Prostate gland (tissue), 2 donors: ENCODE measurements around the gene LEO1. TPM values are rescaled to one million over a fixed set of nuclear protein-coding genes. Genes with fewer than 3 reads are reported as not detected.
A peak's percentile ranks its signal among the peaks of the same experiment; 100 is the strongest.
"Not testable (repeated sequence)": the region's sequence is repeated elsewhere in the genome, so short reads cannot be mapped to it uniquely, and the experiment has no call there.

Source experiments
- DNase-seq: peaks from one replicate; pipeline ENCODE4 v3.0.0-alpha.2; 2019; ENCODE audit warnings: low spot score
- H3K27ac ChIP-seq, 2 donors: fragments of 200-600 bp; sonication (generic); 2 replicates each; pipeline ENCODE4 v1.5.1; 2017 to 2019
- H3K27me3 ChIP-seq: fragments of 200-600 bp; sonication (generic); replicated peaks from 2 replicates; pipeline ENCODE4 v1.5.1; 2019; ENCODE audit not compliant: insufficient read depth
- H3K36me3 ChIP-seq, 2 donors: fragments of 200-600 bp; sonication (generic); 1 replicate in 1 of 2; 2 replicates in 1 of 2; pipeline versions ENCODE4 v1.5.1 to v1.8.1; 2017 to 2019
- H3K4me1 ChIP-seq: fragments of 200-600 bp; sonication (generic); replicated peaks from 2 replicates; pipeline ENCODE4 v1.5.1; 2019
- H3K4me3 ChIP-seq, 2 donors: fragments of 200-600 bp; sonication (generic); 2 replicates each; pipeline ENCODE4 v1.5.1; 2017 to 2019
- H3K9me3 ChIP-seq: fragments of 200-600 bp; sonication (generic); 2 replicates; pipeline ENCODE4 v1.5.1; 2017
- CTCF ChIP-seq, 4 experiments: fragments of 200-600 bp in 2 of 4; fragments of 450-650 bp in 2 of 4; sonication (generic) in 2 of 4; IDR thresholded peaks; 1 replicate in 3 of 4; 2 replicates in 1 of 4; pipeline ENCODE4 v1.5.1; 2016 to 2019; ENCODE audit warnings: antibody characterized with exemption in 4 of 4, mild to moderate bottlenecking in 2 of 4, moderate library complexity in 2 of 4
- POLR2A ChIP-seq: fragments of 450-650 bp; IDR thresholded peaks from one replicate; pipeline ENCODE4 v1.6.1; 2016; ENCODE audit warnings: antibody characterized with exemption, mild to moderate bottlenecking
- POLR2AphosphoS5 ChIP-seq: sonication (generic); formaldehyde crosslinking; IDR thresholded peaks from one replicate; pipeline ENCODE4 v1.6.1; 2017; ENCODE audit warnings: antibody characterized with exemption
- WGBS: methylation state at CpG from one replicate; pipeline ENCODE4 v1.1.5; 2018; 5-methylcytosine and 5-hydroxymethylcytosine counted together
- intact Hi-C: fragments of 100-400 bp; cut with DNase I; formaldehyde crosslinking; loops from one replicate; pipeline ENCODE4 v1.14.2; 2022
- total RNA-seq, 2 donors: library from RNA; depleted of rRNA; stranded (reverse); fragments of >200 nt; gene quantifications; one replicate each; pipeline ENCODE4 v1.1.0, GENCODE V29; 2016

LEO1 gene
- total RNA-seq, 2 donors from 2014 or later, result 14.4 to 24.2 TPM

GRCh38 chr15:52006702-52007340 lies 35.2 kb upstream of the LEO1 start:
- peak overlapping the region in 1 of 2 donors; percentile 62 for H3K27ac ChIP-seq
- no peak overlapping the region for H3K4me3 ChIP-seq
- H3K27me3 ChIP-seq, result no peaks in the 10 kb centered on the region
- H3K36me3 ChIP-seq, result no peaks in the 10 kb centered on the region
- H3K4me1 ChIP-seq, result peaks cover 8% of the 10 kb centered on the region
- intact Hi-C loops, result no loop called here
- WGBS, result 81% methylated on average over 3 of the region's 3 CpGs
- H3K9me3 ChIP-seq, result no peaks in the 10 kb centered on the region
- no peak for DNase-seq
- TF ChIP-seq CTCF (IDR thresholded peaks at IDR 0.05) (no peak), POLR2AphosphoS5 (no peak), POLR2A (no peak)

- Histone ChIP-seq H3K4me3 (no peak overlapping the region), H3K27ac (peak overlapping the region in 1 of 2 donors; percentile 62), H3K27me3 (no peaks in the 10 kb centered on the region), H3K9me3 (no peaks in the 10 kb centered on the region), H3K36me3 (no peaks in the 10 kb centered on the region), H3K4me1 (peaks cover under 1% of the 10 kb centered on the region)
- WGBS, result 78% methylated on average over 5 of the region's 5 CpGs
- DNase-seq, result no peak
- intact Hi-C loops, result no loop called here
- TF ChIP-seq POLR2A, result no peak
Observed at GRCh38 chr15:52005748-52006701, 34.4 kb upstream of the LEO1 start.

GRCh38 chr15:52004806-52005205 lies 33.2 kb upstream of the LEO1 start:
- no peak overlapping the region for H3K4me3 ChIP-seq
- H3K27ac ChIP-seq, result no peak overlapping the region
- 65% methylated on average over 6 of the region's 6 CpGs for WGBS
- H3K9me3 ChIP-seq, result no peaks in the 10 kb centered on the region
- H3K27me3 ChIP-seq, result no peaks in the 10 kb centered on the region
- TF ChIP-seq POLR2A, result no peak
- TF ChIP-seq POLR2AphosphoS5, result no peak
- TF ChIP-seq CTCF (IDR thresholded peaks at IDR 0.05), result no peak
- no peak for DNase-seq
- H3K36me3 ChIP-seq, result no peaks in the 10 kb centered on the region
- intact Hi-C loops, result no loop called here
- no peaks in the 10 kb centered on the region for H3K4me1 ChIP-seq

- intact Hi-C loops, result no loop called here
- Histone ChIP-seq H3K36me3 (no peaks in the 10 kb centered on the region), H3K4me3 (no peak overlapping the region), H3K4me1 (no peaks in the 10 kb centered on the region), H3K27ac (no peak overlapping the region), H3K27me3 (no peaks in the 10 kb centered on the region), H3K9me3 (no peaks in the 10 kb centered on the region)
- TF ChIP-seq POLR2AphosphoS5, result no peak
- TF ChIP-seq CTCF (IDR thresholded peaks at IDR 0.05), result no peak
- TF ChIP-seq POLR2A, result no peak
- WGBS, result 92% methylated on average over 1 of the region's 1 CpG
- DNase-seq, result no peak
Observed at GRCh38 chr15:52003710-52004109, 32.1 kb upstream of the LEO1 start.

GRCh38 chr15:52003089-52003488 lies 31.5 kb upstream of the LEO1 start:
- H3K4me3 ChIP-seq, DNase-seq, H3K27me3 ChIP-seq, H3K36me3 ChIP-seq, intact Hi-C loops, H3K9me3 ChIP-seq, H3K4me1 ChIP-seq, H3K27ac ChIP-seq: not testable (repeated sequence)
- 89% methylated on average over 7 of the region's 7 CpGs for WGBS
